Fibroblast of lung (primary cell): ENCODE data around the gene SIPA1L3. TPM values are rescaled to one million over a fixed set of nuclear protein-coding genes. Genes with fewer than 3 reads are reported as not detected.

Source experiments
- DNase-seq, 2 donors: peaks; one replicate each; pipeline versions ENCODE4 v3.0.0 to v3.0.0-alpha.2; 2010; ENCODE audit warnings: low read depth in 2 of 2
- H2AFZ ChIP-seq: 2 replicates; pipeline ENCODE4 v1.5.1; 2012; ENCODE audit warnings: low read length, control low read depth, inconsistent platforms
- H3K27ac ChIP-seq: 2 replicates; pipeline ENCODE4 v1.5.1; 2011; ENCODE audit warnings: low read length, control low read depth; ENCODE audit not compliant: insufficient read depth
- H3K27me3 ChIP-seq: 2 replicates; pipeline ENCODE4 v1.5.1; 2011; ENCODE audit warnings: mild to moderate bottlenecking, low read length; ENCODE audit not compliant: control insufficient read depth, insufficient read depth
- H3K36me3 ChIP-seq: 2 replicates; pipeline ENCODE4 v1.5.1; 2011; ENCODE audit warnings: low read length; ENCODE audit not compliant: control insufficient read depth, insufficient read depth
- H3K4me1 ChIP-seq: 2 replicates; pipeline ENCODE4 v1.5.1; 2011; ENCODE audit warnings: low read length; ENCODE audit not compliant: control insufficient read depth, insufficient read depth; ENCODE audit errors: extremely low read depth
- H3K4me2 ChIP-seq: 2 replicates; pipeline ENCODE4 v1.5.1; 2011; ENCODE audit warnings: low read length, control low read depth; ENCODE audit not compliant: insufficient read depth; ENCODE audit errors: extremely low read depth
- H3K4me3 ChIP-seq, 4 experiments: fragments of 200-600 bp in 1 of 4; sonication (generic) in 1 of 4; replicated peaks in 1 of 4; 2 replicates each; pipeline ENCODE4 v1.5.1; 2011 to 2016; ENCODE audit warnings: low read length in 4 of 4, low read depth in 3 of 4, mild to moderate bottlenecking in 3 of 4, control low read depth in 2 of 4, inconsistent platforms in 1 of 4, mixed read lengths in 1 of 4; ENCODE audit not compliant: insufficient read depth in 1 of 4; ENCODE audit errors: control extremely low read depth in 1 of 4
- H3K79me2 ChIP-seq: 2 replicates; pipeline ENCODE4 v1.5.1; 2012; ENCODE audit warnings: mild to moderate bottlenecking, low read length, inconsistent platforms; ENCODE audit not compliant: control insufficient read depth, insufficient read depth
- H3K9ac ChIP-seq: 2 replicates; pipeline ENCODE4 v1.5.1; 2011; ENCODE audit warnings: mild to moderate bottlenecking, low read length, control low read depth; ENCODE audit not compliant: insufficient read depth
- H3K9me3 ChIP-seq: 2 replicates; pipeline ENCODE4 v1.5.1; 2012; ENCODE audit warnings: low read depth, low read length; ENCODE audit not compliant: control insufficient read depth, insufficient read depth
- H4K20me1 ChIP-seq: 2 replicates; pipeline ENCODE4 v1.5.1; 2011; ENCODE audit warnings: low read length; ENCODE audit not compliant: control insufficient read depth, insufficient read depth; ENCODE audit errors: extremely low read depth
- EZH2 ChIP-seq: IDR thresholded peaks from 2 replicates; pipeline ENCODE4 v1.5.1; 2012; ENCODE audit warnings: low read length, control low read depth, mild to moderate bottlenecking; ENCODE audit errors: missing control alignments
- polyA plus RNA-seq, 2 donors: library from polyadenylated mRNA; depleted of rRNA in 1 of 2; stranded (reverse) in 1 of 2; unstranded in 1 of 2; fragments of >200 nt; gene quantifications; 2 replicates each; pipeline ENCODE4 v1.2.1, GENCODE V29; 2011 to 2012; ENCODE audit warnings: missing spikeins in 1 of 2
- total RNA-seq: library from RNA; depleted of rRNA; stranded (reverse); fragments of >200 nt; gene quantifications from 2 replicates; pipeline ENCODE4 v1.2.1, GENCODE V29; 2014
- TF ChIP-seq, protein P1 (sequence below), 2 donors: IDR thresholded peaks in 1 of 2; conservative IDR thresholded peaks in 1 of 2; 1 replicate in 1 of 2; 2 replicates in 1 of 2; pipeline ENCODE4 v1.5.1; 2011 to 2012; ENCODE audit warnings: low read length in 2 of 2, control low read depth in 1 of 2, inconsistent platforms in 1 of 2, low read depth in 1 of 2, mild to moderate bottlenecking in 1 of 2

Gene SIPA1L3
- total and polyA plus RNA-seq, 2 donors (not counting 1 experiment from before 2014, with no cell fraction given), result 3.7 to 10.1 TPM

DNA sequence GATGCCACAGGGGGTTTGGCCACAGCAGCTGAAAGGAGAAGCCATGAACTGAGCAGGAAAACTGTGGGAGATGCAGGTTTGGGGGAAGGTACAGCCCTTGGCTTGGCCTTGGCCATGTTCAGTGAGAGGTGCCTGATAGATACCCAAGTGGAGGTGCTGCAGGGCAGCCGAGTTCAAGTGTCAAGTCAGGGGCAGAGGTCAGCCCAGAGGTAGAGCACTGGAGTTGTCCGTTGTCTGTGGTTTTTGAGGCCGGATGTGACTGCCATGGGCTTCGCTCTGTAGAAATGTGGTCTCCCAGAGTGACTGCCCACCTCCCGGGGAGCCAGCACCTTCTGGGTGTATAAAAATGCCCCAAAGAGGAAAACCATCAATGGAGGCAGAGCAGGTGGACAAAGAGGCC lies 251.7 kb downstream of the SIPA1L3 start:
- H2AFZ ChIP-seq, result no peak overlapping the region
- H3K27ac ChIP-seq, result no peak overlapping the region
- H3K36me3 ChIP-seq, result peaks cover 8% of the 10 kb centered on the region
- H3K4me1 ChIP-seq, result no peaks in the 10 kb centered on the region
- TF ChIP-seq, protein P1, sequence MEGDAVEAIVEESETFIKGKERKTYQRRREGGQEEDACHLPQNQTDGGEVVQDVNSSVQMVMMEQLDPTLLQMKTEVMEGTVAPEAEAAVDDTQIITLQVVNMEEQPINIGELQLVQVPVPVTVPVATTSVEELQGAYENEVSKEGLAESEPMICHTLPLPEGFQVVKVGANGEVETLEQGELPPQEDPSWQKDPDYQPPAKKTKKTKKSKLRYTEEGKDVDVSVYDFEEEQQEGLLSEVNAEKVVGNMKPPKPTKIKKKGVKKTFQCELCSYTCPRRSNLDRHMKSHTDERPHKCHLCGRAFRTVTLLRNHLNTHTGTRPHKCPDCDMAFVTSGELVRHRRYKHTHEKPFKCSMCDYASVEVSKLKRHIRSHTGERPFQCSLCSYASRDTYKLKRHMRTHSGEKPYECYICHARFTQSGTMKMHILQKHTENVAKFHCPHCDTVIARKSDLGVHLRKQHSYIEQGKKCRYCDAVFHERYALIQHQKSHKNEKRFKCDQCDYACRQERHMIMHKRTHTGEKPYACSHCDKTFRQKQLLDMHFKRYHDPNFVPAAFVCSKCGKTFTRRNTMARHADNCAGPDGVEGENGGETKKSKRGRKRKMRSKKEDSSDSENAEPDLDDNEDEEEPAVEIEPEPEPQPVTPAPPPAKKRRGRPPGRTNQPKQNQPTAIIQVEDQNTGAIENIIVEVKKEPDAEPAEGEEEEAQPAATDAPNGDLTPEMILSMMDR (conservative IDR thresholded peaks at IDR 0.05 in 1 of 2, IDR thresholded peaks at IDR 0.05 in 1 of 2; ENCODE audit: low read depth in 1 of 2, low read length in 2 of 2), result no peak
- no peak for TF ChIP-seq EZH2
- no peak for DNase-seq
- H3K9me3 ChIP-seq, result no peaks in the 10 kb centered on the region
- H3K27me3 ChIP-seq, result no peaks in the 10 kb centered on the region
- no peak overlapping the region for H3K4me2 ChIP-seq
- no peak overlapping the region for H3K9ac ChIP-seq
- H3K79me2 ChIP-seq, result no peaks in the 10 kb centered on the region
- no peak overlapping the region for H3K4me3 ChIP-seq
- H4K20me1 ChIP-seq, result no peaks in the 10 kb centered on the region

DNA sequence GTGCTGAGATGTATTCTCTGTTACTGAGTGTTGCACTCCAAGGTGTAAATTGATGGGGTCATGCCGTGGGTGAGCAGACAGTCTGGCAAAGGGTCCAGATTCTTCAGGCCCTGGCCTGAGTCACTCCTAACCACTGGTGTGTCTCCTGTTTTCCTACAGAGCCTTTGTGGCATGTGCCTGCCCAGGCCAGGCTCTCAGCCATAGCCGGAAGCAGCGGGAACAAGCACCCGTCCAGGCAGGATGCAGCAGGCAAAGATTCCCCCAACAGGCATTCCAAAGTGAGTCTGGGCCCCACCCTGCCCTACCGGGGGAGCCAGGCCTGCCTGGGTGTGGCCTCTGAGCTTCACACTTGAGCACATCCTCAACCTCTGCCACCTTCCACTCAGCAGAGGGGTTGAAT lies 255.1 kb downstream of the SIPA1L3 start:
- H3K27me3 ChIP-seq, result no peaks in the 10 kb centered on the region
- no peak overlapping the region for H3K9ac ChIP-seq
- H4K20me1 ChIP-seq, result no peaks in the 10 kb centered on the region
- H2AFZ ChIP-seq, result no peak overlapping the region
- no peaks in the 10 kb centered on the region for H3K4me1 ChIP-seq
- H3K4me3 ChIP-seq, result no peak overlapping the region
- H3K27ac ChIP-seq, result no peak overlapping the region
- no peak for TF ChIP-seq EZH2
- TF ChIP-seq, protein P1 (conservative IDR thresholded peaks at IDR 0.05 in 1 of 2, IDR thresholded peaks at IDR 0.05 in 1 of 2; ENCODE audit: low read depth in 1 of 2, low read length in 2 of 2), result no peak
- no peaks in the 10 kb centered on the region for H3K79me2 ChIP-seq
- H3K4me2 ChIP-seq, result no peak overlapping the region
- peaks cover 14% of the 10 kb centered on the region for H3K36me3 ChIP-seq
- no peaks in the 10 kb centered on the region for H3K9me3 ChIP-seq
- peak in 1 of 2 donors; percentile 65 for DNase-seq

DNA sequence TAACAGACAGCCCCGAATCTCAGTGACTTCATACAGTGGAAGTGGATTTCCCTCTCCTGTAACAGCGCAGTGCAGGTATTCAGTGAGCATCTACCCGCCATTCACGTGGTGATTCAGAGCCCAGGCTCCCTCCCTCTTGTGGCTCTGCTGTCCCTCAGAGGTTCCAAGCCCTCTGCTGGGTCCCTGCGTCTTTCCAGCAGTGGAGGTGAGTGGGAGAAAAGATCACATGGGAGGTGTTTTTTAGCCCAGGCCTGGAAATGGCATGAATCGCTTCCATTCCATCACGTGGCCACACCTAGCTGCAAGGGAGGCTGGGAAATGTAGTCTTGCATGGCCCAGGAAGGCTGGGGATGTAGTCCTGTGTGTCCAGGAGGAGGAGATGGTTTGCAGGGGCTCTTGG lies 255.6 kb downstream of the SIPA1L3 start:
- no peaks in the 10 kb centered on the region for H3K79me2 ChIP-seq
- no peak overlapping the region for H3K27ac ChIP-seq
- TF ChIP-seq, protein P1 (conservative IDR thresholded peaks at IDR 0.05 in 1 of 2, IDR thresholded peaks at IDR 0.05 in 1 of 2; ENCODE audit: low read depth in 1 of 2, low read length in 2 of 2), result no peak
- no peak for TF ChIP-seq EZH2
- no peaks in the 10 kb centered on the region for H4K20me1 ChIP-seq
- no peak overlapping the region for H2AFZ ChIP-seq
- H3K9ac ChIP-seq, result no peak overlapping the region
- no peak for DNase-seq
- no peaks in the 10 kb centered on the region for H3K4me1 ChIP-seq
- H3K27me3 ChIP-seq, result no peaks in the 10 kb centered on the region
- peaks cover 13% of the 10 kb centered on the region for H3K36me3 ChIP-seq
- H3K9me3 ChIP-seq, result no peaks in the 10 kb centered on the region
- no peak overlapping the region for H3K4me2 ChIP-seq
- H3K4me3 ChIP-seq, result no peak overlapping the region
